ENCODE results near the gene SHISA6. TPM values are rescaled to one million over a fixed set of nuclear protein-coding genes. Genes with fewer than 3 reads are reported as not detected.
"Not testable (repeated sequence)": the region's sequence is repeated elsewhere in the genome, so short reads cannot be mapped to it uniquely, and the experiment has no call there.

SHISA6 gene
- total RNA-seq, 4 donors from 2014 or later: 0.13 to 8.8 (median 0.32) TPM

GRCh38 chr17:11308531-11308930 is 67.5 kb downstream of the SHISA6 start:
- no peak for DNase-seq (ENCODE audit: low spot score)
- ATAC-seq (ENCODE audit: low FRiP score): no peak

GRCh38 chr17:11309033-11309432 is 68.0 kb downstream of the SHISA6 start:
- no peak for ATAC-seq (ENCODE audit: low FRiP score)
- DNase-seq (ENCODE audit: low spot score): no peak
- no peak for TF ChIP-seq CTCF (IDR thresholded peaks at IDR 0.05)

More at GRCh38 chr17:11308531-11308930, 67.5 kb downstream of the SHISA6 start:
- no peak for TF ChIP-seq CTCF (IDR thresholded peaks at IDR 0.05)

GRCh38 chr17:11309850-11310249 is 68.8 kb downstream of the SHISA6 start:
- ATAC-seq (ENCODE audit: low FRiP score): no peak
- no peak for DNase-seq (ENCODE audit: low spot score)
- TF ChIP-seq CTCF (IDR thresholded peaks at IDR 0.05): no peak

- not testable (repeated sequence) for DNase-seq (ENCODE audit: low spot score); ATAC-seq (ENCODE audit: low FRiP score)
Observed at GRCh38 chr17:11316451-11316850, 75.4 kb downstream of the SHISA6 start.

- ATAC-seq (ENCODE audit: low FRiP score) (no peak), DNase-seq (ENCODE audit: low spot score) (no peak)
- TF ChIP-seq CTCF (IDR thresholded peaks at IDR 0.05): no peak
Observed at GRCh38 chr17:11318207-11318606, 77.2 kb downstream of the SHISA6 start.

- no peak for TF ChIP-seq CTCF (IDR thresholded peaks at IDR 0.05)
- no peak for ATAC-seq (ENCODE audit: low FRiP score)
Observed at GRCh38 chr17:11319894-11320293, 78.9 kb downstream of the SHISA6 start.

GRCh38 chr17:11324021-11324420 is 83.0 kb downstream of the SHISA6 start:
- no peak for DNase-seq (ENCODE audit: low spot score)
- no peak for ATAC-seq (ENCODE audit: low FRiP score)
- TF ChIP-seq CTCF (IDR thresholded peaks at IDR 0.05): no peak

More at GRCh38 chr17:11319894-11320293, 78.9 kb downstream of the SHISA6 start:
- DNase-seq (ENCODE audit: low spot score): no peak
